Activated CD8-positive, alpha-beta T cell treated with anti-CD3 and anti-CD28 coated beads for 36 hours (primary cell): ENCODE results near the gene PLOD1. TPM values are rescaled to one million over a fixed set of nuclear protein-coding genes. Genes with fewer than 3 reads are reported as not detected.

Experiments
- ATAC-seq: fragments of 200-7000 bp; cut with Tn5 transposase; one replicate; pipeline ENCODE4 v1.10.0; 2021; ENCODE audit warnings: mild to moderate bottlenecking, moderate library complexity
- CTCF ChIA-PET: fragments of 350-600 bp; sonication (Branson Sonifier 250); formaldehyde crosslinking; loops from one replicate; lab custom pipeline; 2021; ENCODE audit warnings: antibody characterized with exemption; lab: Charles Lee
- POLR2A ChIA-PET: fragments of 350-600 bp; sonication (Branson Sonifier 250); formaldehyde crosslinking; loops from one replicate; lab custom pipeline; 2021; ENCODE audit warnings: antibody characterized with exemption; lab: Charles Lee
- DNase-seq: peaks from one replicate; pipeline ENCODE4 v3.0.0-alpha.2; 2020
- H3K27ac Mint-ChIP-seq: one replicate; pipeline ENCODE4 v1.8.0; 2021; ENCODE audit warnings: mild to moderate bottlenecking, mixed read lengths
- H3K27me3 Mint-ChIP-seq: one replicate; pipeline ENCODE4 v1.8.0; 2021; ENCODE audit warnings: mixed read lengths
- H3K36me3 Mint-ChIP-seq: one replicate; pipeline ENCODE4 v1.8.0; 2021; ENCODE audit warnings: low read depth, mixed read lengths
- H3K4me1 Mint-ChIP-seq: one replicate; pipeline ENCODE4 v1.8.0; 2021; ENCODE audit warnings: low read depth, mixed read lengths
- H3K4me3 Mint-ChIP-seq: one replicate; pipeline ENCODE4 v1.8.0; 2021; ENCODE audit warnings: mild to moderate bottlenecking, moderate library complexity, mixed read lengths
- H3K9me3 Mint-ChIP-seq: one replicate; pipeline ENCODE4 v1.8.0; 2021; ENCODE audit warnings: mixed read lengths
- CTCF ChIP-seq: fragments of 200-600 bp; IDR thresholded peaks from one replicate; pipeline ENCODE4 v1.8.0; 2022; ENCODE audit warnings: antibody characterized with exemption, mild to moderate bottlenecking
- intact Hi-C: fragments of 100-400 bp; cut with micrococcal nuclease; formaldehyde crosslinking; loops from one replicate; pipeline ENCODE4 v1.10.0; 2022
- total RNA-seq, 2 experiments: library from RNA; stranded (reverse); gene quantifications; one replicate each; pipeline ENCODE4 v1.2.3, GENCODE V29; 2021

Gene PLOD1
- total RNA-seq, 2 experiments from 2014 or later = 21.5 to 22.0 TPM

- peaks cover 34% of the 10 kb centered on the region for H3K36me3 Mint-ChIP-seq
- no peaks in the 10 kb centered on the region for H3K9me3 Mint-ChIP-seq
- peak overlapping the region; percentile 78 for H3K27ac Mint-ChIP-seq
- peak; percentile 26 for ATAC-seq
- intact Hi-C loops = no loop called here
- no peak for TF ChIP-seq CTCF
- peaks cover 23% of the 10 kb centered on the region for H3K4me1 Mint-ChIP-seq
- no peak overlapping the region for H3K4me3 Mint-ChIP-seq
- CTCF ChIA-PET = interaction anchor here (1.6 kb wide), 1 partner anchor 11 kb away, joined by 5 read pairs; no protein-coding TSS in a partner anchor
- POLR2A ChIA-PET = interaction anchor here (0.6 to 3.5 kb wide), 3 partner anchors 105 to 599 kb away, joined by 5 to 17 read pairs (median 8); no protein-coding TSS in a partner anchor
- DNase-seq = peak; percentile 31
- no peaks in the 10 kb centered on the region for H3K27me3 Mint-ChIP-seq
Measured at GRCh38 chr1:12012560-12013316, 78.2 kb downstream of the PLOD1 start.

- no peaks in the 10 kb centered on the region for H3K9me3 Mint-ChIP-seq
- peaks cover 26% of the 10 kb centered on the region for H3K36me3 Mint-ChIP-seq
- ChIA-PET CTCF (interaction anchor here (1.6 kb wide), 1 partner anchor 12 kb away, joined by 5 read pairs; no protein-coding TSS in a partner anchor), POLR2A (interaction anchor here (1.6 kb wide), 1 partner anchor 106 kb away, joined by 8 read pairs; no protein-coding TSS in a partner anchor)
- no peak for DNase-seq
- H3K27ac Mint-ChIP-seq = peak overlapping the region; percentile 62
- no peaks in the 10 kb centered on the region for H3K27me3 Mint-ChIP-seq
- H3K4me3 Mint-ChIP-seq = no peak overlapping the region
- ATAC-seq = no peak
- peaks cover 23% of the 10 kb centered on the region for H3K4me1 Mint-ChIP-seq
- intact Hi-C loops = no loop called here
- TF ChIP-seq CTCF = no peak
Measured at GRCh38 chr1:12014141-12014991, 79.8 kb downstream of the PLOD1 start.

GRCh38 chr1:12015001-12015491, 80.5 kb downstream of the PLOD1 start:
- no peak overlapping the region for H3K4me3 Mint-ChIP-seq
- intact Hi-C loops = no loop called here
- peaks cover 24% of the 10 kb centered on the region for H3K4me1 Mint-ChIP-seq
- H3K36me3 Mint-ChIP-seq = peaks cover 20% of the 10 kb centered on the region
- no peak for TF ChIP-seq CTCF
- no peaks in the 10 kb centered on the region for H3K9me3 Mint-ChIP-seq
- DNase-seq (no peak), ATAC-seq (no peak)
- CTCF ChIA-PET = no interaction called here
- POLR2A ChIA-PET = no interaction called here
- H3K27ac Mint-ChIP-seq = peak overlapping the region; percentile 51
- H3K27me3 Mint-ChIP-seq = no peaks in the 10 kb centered on the region

GRCh38 chr1:12015499-12015898, 81.0 kb downstream of the PLOD1 start:
- H3K36me3 Mint-ChIP-seq = peaks cover 17% of the 10 kb centered on the region
- DNase-seq (no peak), ATAC-seq (no peak)
- H3K27me3 Mint-ChIP-seq = no peaks in the 10 kb centered on the region
- no peak overlapping the region for H3K4me3 Mint-ChIP-seq
- H3K4me1 Mint-ChIP-seq = peaks cover 25% of the 10 kb centered on the region
- no peaks in the 10 kb centered on the region for H3K9me3 Mint-ChIP-seq
- TF ChIP-seq CTCF = no peak
- no peak overlapping the region for H3K27ac Mint-ChIP-seq
- intact Hi-C loops = no loop called here
- POLR2A ChIA-PET = interaction anchor here (1.2 kb wide), 1 partner anchor 108 kb away, joined by 4 read pairs; no protein-coding TSS in a partner anchor
- CTCF ChIA-PET = interaction anchor here (1.6 kb wide), 1 partner anchor 15 kb away, joined by 3 read pairs; no protein-coding TSS in a partner anchor
